Natural killer cell (primary cell): Measurements from ENCODE around the gene DCAF8. TPM values are rescaled to one million over a fixed set of nuclear protein-coding genes. Genes with fewer than 3 reads are reported as not detected.

Experiments
- ATAC-seq, 3 donors: fragments of 150-1000 bp in 2 of 3; fragments of 200-7000 bp in 1 of 3; cut with Tn5 transposase; 1 replicate in 1 of 3; 2 replicates in 2 of 3; pipeline ENCODE4 v1.10.0; 2021; ENCODE audit warnings: mild to moderate bottlenecking in 2 of 3, moderate library complexity in 2 of 3
- DNase-seq, 2 donors: peaks; one replicate each; pipeline versions ENCODE4 v3.0.0 to v3.0.0-alpha.2; 2013 to 2021; ENCODE audit warnings: mixed read lengths in 1 of 2
- H3K27ac ChIP-seq: one replicate; pipeline ENCODE4 v1.5.1; 2013; ENCODE audit warnings: mild to moderate bottlenecking, low read length
- H3K27me3 ChIP-seq: one replicate; pipeline ENCODE4 v1.6.1; 2013; ENCODE audit warnings: low read length; ENCODE audit not compliant: control insufficient read depth, insufficient read depth
- H3K36me3 ChIP-seq: one replicate; pipeline ENCODE4 v1.6.1; 2013; ENCODE audit warnings: low read length; ENCODE audit not compliant: control insufficient read depth, insufficient read depth
- H3K4me1 ChIP-seq: one replicate; pipeline ENCODE4 v1.6.1; 2013; ENCODE audit warnings: low read length; ENCODE audit not compliant: control insufficient read depth, insufficient read depth
- H3K4me3 ChIP-seq: one replicate; pipeline ENCODE4 v1.5.1; 2013; ENCODE audit warnings: low read length
- H3K9me3 ChIP-seq: one replicate; pipeline ENCODE4 v1.6.1; 2013; ENCODE audit warnings: low read length; ENCODE audit not compliant: control insufficient read depth, insufficient read depth
- H3K27ac Mint-ChIP-seq, 2 donors: one replicate each; pipeline ENCODE4 v1.8.0; 2022; ENCODE audit warnings: mild to moderate bottlenecking in 2 of 2, mixed read lengths in 2 of 2, moderate library complexity in 1 of 2
- H3K27me3 Mint-ChIP-seq, 2 donors: one replicate each; pipeline ENCODE4 v1.8.0; 2022; ENCODE audit warnings: low read depth in 2 of 2, mixed read lengths in 2 of 2
- H3K36me3 Mint-ChIP-seq: one replicate; pipeline ENCODE4 v1.8.0; 2022; ENCODE audit warnings: mixed read lengths
- H3K4me1 Mint-ChIP-seq, 2 donors: one replicate each; pipeline ENCODE4 v1.8.0; 2022; ENCODE audit warnings: mixed read lengths in 2 of 2
- H3K4me3 Mint-ChIP-seq: one replicate; pipeline ENCODE4 v1.8.0; 2022; ENCODE audit warnings: mild to moderate bottlenecking, moderate library complexity, mixed read lengths
- H3K9me3 Mint-ChIP-seq, 2 donors: one replicate each; pipeline ENCODE4 v1.8.0; 2022; ENCODE audit warnings: mixed read lengths in 2 of 2
- CTCF ChIP-seq: fragments of 200-600 bp; IDR thresholded peaks from one replicate; pipeline ENCODE4 v1.8.0; 2022; ENCODE audit warnings: antibody characterized with exemption
- WGBS: methylation state at CpG from one replicate; pipeline ENCODE4 v1.1.7; 2013; ENCODE audit warnings: missing lambda C conversion rate; ENCODE audit not compliant: insufficient coverage; 5-methylcytosine and 5-hydroxymethylcytosine counted together
- intact Hi-C: fragments of 100-400 bp; cut with micrococcal nuclease; formaldehyde crosslinking; loops from one replicate; pipeline ENCODE4 v1.14.2; 2022
- total RNA-seq, 4 donors: library from RNA; stranded (reverse); fragments of 120-200 nt in 1 of 4; gene quantifications; one replicate each; pipeline versions ENCODE4 v1.2.3 to v1.2.4, GENCODE V29; 2013 to 2022

DCAF8 gene
- total RNA-seq, 3 donors from 2014 or later (not counting 1 experiment from before 2014, with no cell fraction given) = 189 to 201 (median 189) TPM

GRCh38 chr1:160194737-160195059 lies 67.7 kb downstream of the DCAF8 start:
- no peaks in the 10 kb centered on the region for H3K9me3 ChIP-seq
- H3K27ac ChIP-seq = no peak overlapping the region
- TF ChIP-seq CTCF = no peak
- no peak overlapping the region for H3K27ac Mint-ChIP-seq
- H3K4me3 ChIP-seq = no peak overlapping the region
- no peak overlapping the region for H3K4me3 Mint-ChIP-seq
- H3K36me3 ChIP-seq = no peaks in the 10 kb centered on the region
- peaks cover 7% of the 10 kb centered on the region for H3K4me1 ChIP-seq
- DNase-seq = no peak
- H3K9me3 Mint-ChIP-seq = no peaks in the 10 kb centered on the region
- H3K27me3 ChIP-seq = no peaks in the 10 kb centered on the region
- H3K4me1 Mint-ChIP-seq = no peaks in the 10 kb centered on the region
- no peaks in the 10 kb centered on the region for H3K36me3 Mint-ChIP-seq
- intact Hi-C loops = no loop called here
- WGBS = 84% methylated on average over 2 of the region's 2 CpGs
- no peaks in the 10 kb centered on the region for H3K27me3 Mint-ChIP-seq
- ATAC-seq = no peak

- DNase-seq = no peak
- ATAC-seq = peak in 1 of 3 donors; percentile 24
- Histone ChIP-seq H3K4me3 (no peak overlapping the region), H3K27me3 (no peaks in the 10 kb centered on the region), H3K27ac (no peak overlapping the region), H3K36me3 (no peaks in the 10 kb centered on the region), H3K4me1 (peaks cover 7% of the 10 kb centered on the region), H3K9me3 (no peaks in the 10 kb centered on the region)
- Mint-ChIP-seq H3K27me3 (no peaks in the 10 kb centered on the region), H3K27ac (no peak overlapping the region), H3K4me1 (no peaks in the 10 kb centered on the region), H3K36me3 (no peaks in the 10 kb centered on the region), H3K9me3 (no peaks in the 10 kb centered on the region), H3K4me3 (no peak overlapping the region)
- 86% methylated on average over 9 of the region's 9 CpGs for WGBS
- intact Hi-C loops = loop anchor here (1.0 to 2.0 kb wide), 4 partner anchors 58 to 413 kb away; no protein-coding TSS in a partner anchor
- TF ChIP-seq CTCF = no peak
Observed at GRCh38 chr1:160193832-160194736, 68.3 kb downstream of the DCAF8 start.

GRCh38 chr1:160193091-160193819 lies 69.1 kb downstream of the DCAF8 start:
- no peaks in the 10 kb centered on the region for H3K36me3 Mint-ChIP-seq
- intact Hi-C loops = loop anchor here (1.0 to 2.0 kb wide), 4 partner anchors 59 to 414 kb away; no protein-coding TSS in a partner anchor
- DNase-seq (peak; percentile 78 to 89), ATAC-seq (peak; percentile 85 to 99 (median 97))
- no peak overlapping the region for H3K27ac ChIP-seq
- no peaks in the 10 kb centered on the region for H3K9me3 ChIP-seq
- H3K9me3 Mint-ChIP-seq = no peaks in the 10 kb centered on the region
- peaks cover 7% of the 10 kb centered on the region for H3K4me1 ChIP-seq
- H3K27ac Mint-ChIP-seq = no peak overlapping the region
- WGBS = 44% methylated on average over 13 of the region's 16 CpGs
- H3K4me3 Mint-ChIP-seq = no peak overlapping the region
- no peak overlapping the region for H3K4me3 ChIP-seq
- no peaks in the 10 kb centered on the region for H3K27me3 ChIP-seq
- no peaks in the 10 kb centered on the region for H3K4me1 Mint-ChIP-seq
- TF ChIP-seq CTCF = peak; percentile 88
- H3K27me3 Mint-ChIP-seq = peaks cover 0 to 2% of the 10 kb centered on the region in 2 donors
- no peaks in the 10 kb centered on the region for H3K36me3 ChIP-seq
